Left ventricle myocardium inferior (tissue), 1 donor: ENCODE results near the gene ZNRF2. TPM values are rescaled to one million over a fixed set of nuclear protein-coding genes. Genes with fewer than 3 reads are reported as not detected.

Source experiments
- DNase-seq: peaks from one replicate; pipeline ENCODE4 v3.0.0-alpha.2; 2020
- H3K27ac ChIP-seq: fragments of 200-600 bp; replicated peaks from 2 replicates; pipeline ENCODE4 v1.8.0; 2021
- H3K27me3 ChIP-seq: fragments of 200-600 bp; 2 replicates; pipeline ENCODE4 v1.8.0; 2021; ENCODE audit warnings: low read depth
- H3K36me3 ChIP-seq: fragments of 200-600 bp; 2 replicates; pipeline ENCODE4 v1.8.0; 2021
- H3K4me1 ChIP-seq: fragments of 200-600 bp; 2 replicates; pipeline ENCODE4 v1.8.0; 2021
- H3K4me3 ChIP-seq: fragments of 200-600 bp; 2 replicates; pipeline ENCODE4 v1.8.0; 2021; ENCODE audit warnings: mild to moderate bottlenecking, moderate library complexity
- H3K9me3 ChIP-seq: fragments of 200-600 bp; replicated peaks from 2 replicates; pipeline ENCODE4 v1.8.0; 2021
- CTCF ChIP-seq: fragments of 200-600 bp; IDR thresholded peaks from 2 replicates; pipeline ENCODE4 v1.8.0; 2021; ENCODE audit warnings: antibody characterized with exemption, mild to moderate bottlenecking, borderline replicate concordance
- intact Hi-C: fragments of 100-400 bp; cut with micrococcal nuclease; formaldehyde crosslinking; loops from one replicate; pipeline ENCODE4 v1.11.0; 2022
- total RNA-seq: library from RNA; stranded (reverse); fragmentation: NEBNext Ultra II Directional; extraction: Animal tissue kit (Norgen Biotek cat#: 25700); gene quantifications from one replicate; pipeline ENCODE4 v1.2.1, GENCODE V29; 2021
- donor health status: DM: no; HTN: yes; CAD: no; lungs with severe emphysema.

ZNRF2 gene
- total RNA-seq, 1 donor from 2014 or later = 10.9 TPM

GRCh38 chr7:30321089-30321881 lies 36.9 kb downstream of the ZNRF2 start:
- Histone ChIP-seq H3K4me1 (peaks cover 37% of the 10 kb centered on the region), H3K4me3 (peak overlapping the region; percentile 43), H3K27me3 (no peaks in the 10 kb centered on the region), H3K36me3 (peaks cover 6% of the 10 kb centered on the region), H3K27ac (peak overlapping the region; percentile 12), H3K9me3 (no peaks in the 10 kb centered on the region)
- no peak for DNase-seq
- TF ChIP-seq CTCF = no peak
- intact Hi-C loops = no loop called here

GRCh38 chr7:30321882-30322192 lies 37.4 kb downstream of the ZNRF2 start:
- Histone ChIP-seq H3K4me1 (peaks cover 37% of the 10 kb centered on the region), H3K4me3 (peak overlapping the region; percentile 43), H3K9me3 (no peaks in the 10 kb centered on the region), H3K27ac (peak overlapping the region; percentile 12), H3K36me3 (peaks cover 8% of the 10 kb centered on the region), H3K27me3 (no peaks in the 10 kb centered on the region)
- no peak for TF ChIP-seq CTCF
- no peak for DNase-seq
- intact Hi-C loops = no loop called here

GRCh38 chr7:30322271-30323005 lies 38.0 kb downstream of the ZNRF2 start:
- Histone ChIP-seq H3K4me1 (peaks cover 36% of the 10 kb centered on the region), H3K4me3 (peak overlapping the region; percentile 43), H3K36me3 (peaks cover 8% of the 10 kb centered on the region), H3K27ac (peak overlapping the region; percentile 3), H3K9me3 (no peaks in the 10 kb centered on the region), H3K27me3 (no peaks in the 10 kb centered on the region)
- no peak for TF ChIP-seq CTCF
- intact Hi-C loops = no loop called here
- no peak for DNase-seq

- peaks cover 8% of the 10 kb centered on the region for H3K36me3 ChIP-seq
- H3K4me3 ChIP-seq = no peak overlapping the region
- intact Hi-C loops = no loop called here
- no peak overlapping the region for H3K27ac ChIP-seq
- DNase-seq = no peak
- H3K9me3 ChIP-seq = no peaks in the 10 kb centered on the region
- TF ChIP-seq CTCF = no peak
- peaks cover 31% of the 10 kb centered on the region for H3K4me1 ChIP-seq
- H3K27me3 ChIP-seq = no peaks in the 10 kb centered on the region
Observed at GRCh38 chr7:30323006-30323355, 38.6 kb downstream of the ZNRF2 start.

GRCh38 chr7:30327813-30328212 lies 43.4 kb downstream of the ZNRF2 start:
- no peaks in the 10 kb centered on the region for H3K9me3 ChIP-seq
- DNase-seq = no peak
- intact Hi-C loops = no loop called here
- H3K27ac ChIP-seq = no peak overlapping the region
- no peak overlapping the region for H3K4me3 ChIP-seq
- no peak for TF ChIP-seq CTCF
- peaks cover 8% of the 10 kb centered on the region for H3K36me3 ChIP-seq
- H3K27me3 ChIP-seq = no peaks in the 10 kb centered on the region
- H3K4me1 ChIP-seq = peaks cover 15% of the 10 kb centered on the region
